CD1c-positive myeloid dendritic cell (primary cell): ENCODE results near the gene CHST11.

Experiments
- DNase-seq: peaks from one replicate; pipeline ENCODE4 v3.0.0-alpha.2; 2016; ENCODE audit errors: extremely low spot score

CHST11 gene

DNA sequence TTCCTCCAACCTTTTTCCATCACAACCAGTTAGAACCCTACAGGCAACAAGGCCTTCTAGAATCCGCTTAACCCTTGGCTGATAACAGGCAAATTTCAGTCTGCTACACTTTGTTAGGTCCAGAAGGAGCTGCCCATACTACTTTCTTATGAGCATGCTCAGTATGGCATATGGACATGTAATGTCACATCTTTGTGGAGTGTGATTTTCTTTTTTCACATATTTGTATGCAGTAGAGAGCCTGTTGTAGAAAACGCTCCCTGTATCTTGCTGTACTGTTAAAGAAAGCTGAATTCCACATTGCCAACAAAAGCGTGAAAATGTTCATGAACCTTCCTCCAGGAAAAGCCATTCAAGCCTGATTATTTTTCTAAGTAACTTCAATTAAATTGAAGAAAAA lies 304.9 kb downstream of the CHST11 start:
- no peak for DNase-seq

DNA sequence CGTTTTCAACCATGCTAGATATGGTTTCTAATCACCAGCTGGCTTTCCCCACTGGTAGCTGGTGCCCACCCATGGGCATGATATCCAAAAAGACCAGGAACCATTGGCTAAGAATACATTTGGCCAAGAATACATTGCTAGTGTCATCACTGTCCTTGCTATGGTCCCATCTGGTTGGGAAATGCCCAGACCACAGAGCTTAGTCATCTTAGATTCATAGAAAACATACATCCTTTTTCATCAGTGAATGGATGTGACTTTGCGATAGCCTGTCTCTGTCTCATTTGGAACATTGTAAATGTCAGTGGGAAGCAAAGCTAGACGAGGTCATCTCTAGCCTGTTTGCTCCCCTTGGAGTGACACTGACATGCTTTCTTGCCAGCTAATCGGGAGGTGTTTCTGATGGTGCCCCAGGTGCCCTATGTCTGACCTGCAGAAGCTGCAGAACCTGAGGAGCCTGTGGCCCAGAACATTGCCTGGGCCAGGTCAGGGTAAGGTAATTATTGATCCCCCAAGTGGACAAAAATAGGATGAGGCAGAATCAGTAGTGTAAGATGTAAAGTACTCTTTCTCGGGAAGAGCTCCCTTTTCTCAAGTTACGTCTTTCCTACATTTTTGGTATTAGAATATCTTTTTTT lies 306.5 kb downstream of the CHST11 start:
- peak; percentile 78 for DNase-seq

DNA sequence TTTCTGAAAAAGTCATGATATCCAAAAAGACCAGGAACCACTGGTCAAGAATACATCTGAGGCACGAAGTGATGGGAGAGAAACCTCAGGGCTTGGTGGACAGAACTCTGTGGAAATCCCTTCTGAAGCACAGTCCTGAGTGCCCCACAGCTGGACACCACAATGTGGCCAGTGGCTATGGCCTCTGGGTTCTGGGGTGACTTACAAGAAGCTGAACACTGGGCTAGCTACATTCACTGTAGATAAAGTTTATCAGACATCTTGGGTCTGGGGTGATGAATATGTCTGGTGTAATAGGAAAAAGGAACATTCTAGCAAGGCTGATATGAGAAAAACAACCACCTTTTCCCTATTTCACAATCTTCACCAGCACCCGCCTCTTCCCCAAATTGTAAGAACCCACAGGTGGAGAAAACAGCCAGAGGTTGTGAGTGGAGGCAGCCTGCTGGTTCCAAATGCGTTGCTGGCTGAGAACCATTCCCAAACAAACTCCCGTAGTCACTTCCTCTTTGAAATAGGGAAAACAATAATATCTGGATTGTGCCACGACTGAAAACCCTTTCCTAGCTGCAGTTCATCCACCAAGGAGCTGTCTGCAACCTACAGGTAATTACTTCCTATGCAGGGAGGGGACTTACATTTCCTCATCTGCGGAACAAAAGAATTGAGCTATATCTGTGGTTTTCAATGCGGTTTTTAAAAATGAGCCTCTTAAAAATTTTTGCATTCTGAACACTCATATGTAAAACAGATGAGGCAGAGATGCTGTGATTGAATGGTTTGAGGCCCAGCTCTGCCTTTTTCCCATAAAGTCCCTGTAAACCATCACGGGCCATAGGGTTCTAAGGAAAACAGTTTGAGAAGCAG lies 307.7 kb downstream of the CHST11 start:
- peak; percentile 28 for DNase-seq

DNA sequence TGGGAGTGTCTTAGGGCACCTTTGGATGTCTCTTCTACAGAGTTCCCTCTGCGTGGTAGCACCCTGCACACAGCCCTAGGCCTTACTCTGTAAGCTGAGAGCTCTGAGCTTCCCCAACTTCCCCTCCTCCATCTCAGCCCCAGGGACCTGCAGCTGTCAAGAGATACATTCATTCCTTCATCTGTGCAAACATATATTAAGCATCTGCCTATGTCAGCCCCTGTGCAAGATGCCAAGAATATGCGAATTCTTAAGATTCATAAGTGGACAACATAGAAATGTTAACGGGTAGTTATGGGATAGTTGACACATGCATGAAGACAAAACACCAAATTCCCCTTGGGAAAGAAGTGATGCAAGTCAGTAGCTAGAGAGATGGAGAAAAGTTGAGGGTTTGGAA lies 310.5 kb downstream of the CHST11 start:
- no peak for DNase-seq

GRCh38 chr12:104768033-104768432 lies 311.3 kb downstream of the CHST11 start:
- no peak for DNase-seq

DNA sequence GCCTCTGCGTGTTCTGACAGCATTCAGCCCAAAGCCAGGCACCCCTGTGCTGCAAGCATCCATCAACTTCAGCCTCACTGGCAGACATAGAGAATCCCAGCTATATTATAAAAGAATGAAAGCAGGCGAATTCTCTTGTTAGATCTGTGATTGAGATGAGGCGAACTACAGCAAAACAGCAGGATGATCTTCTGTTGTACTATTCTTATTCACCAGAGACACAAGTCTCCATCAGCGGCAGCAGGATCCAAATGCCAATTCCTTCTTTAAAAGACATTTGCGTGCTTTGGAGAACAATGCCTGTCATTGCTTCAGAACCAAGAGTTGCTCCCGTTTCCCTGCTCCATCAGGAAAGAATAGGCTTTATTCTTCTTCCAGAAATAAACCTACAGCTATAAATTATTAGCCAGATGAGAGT lies 312.4 kb downstream of the CHST11 start:
- no peak for DNase-seq

DNA sequence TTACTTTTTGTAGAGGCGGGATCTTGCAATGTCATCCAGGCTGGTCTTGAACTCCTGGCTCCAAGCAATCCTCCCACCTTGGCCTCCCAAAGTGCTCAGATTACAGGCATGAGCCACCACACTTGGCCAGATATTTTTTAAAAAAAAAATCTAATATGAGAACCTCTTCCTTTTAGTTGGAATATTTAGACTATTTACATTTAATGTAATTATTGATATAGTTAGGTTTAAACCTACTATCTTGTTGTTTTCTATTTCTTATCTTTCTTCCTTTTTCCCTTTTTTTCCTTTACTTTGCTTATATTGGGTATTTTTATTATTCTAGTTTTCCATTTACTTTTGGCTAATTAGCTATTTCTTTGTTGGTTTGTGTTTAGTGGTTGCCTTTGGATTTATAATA lies 315.6 kb downstream of the CHST11 start:
- DNase-seq: no peak

GRCh38 chr12:104775731-104776231 lies 319.0 kb downstream of the CHST11 start:
- no peak for DNase-seq

DNA sequence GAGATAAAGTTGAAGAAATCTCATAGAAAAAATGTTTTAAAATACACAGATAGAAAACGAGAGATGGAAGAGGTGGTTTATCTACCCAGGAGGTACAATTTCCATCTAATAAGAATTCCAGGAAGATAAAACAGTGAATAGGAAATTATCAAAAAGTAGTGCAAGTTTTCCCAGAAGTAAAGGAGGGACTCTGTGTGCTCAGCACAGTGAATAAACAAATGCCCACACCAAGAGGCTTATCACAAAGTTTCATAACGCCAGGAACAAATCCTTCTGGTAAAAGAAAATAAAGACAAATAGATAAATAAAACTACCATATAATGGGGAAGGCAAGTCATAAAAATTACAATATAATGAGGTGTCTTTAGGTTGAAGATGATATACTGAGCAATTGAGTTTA lies 322.4 kb downstream of the CHST11 start:
- no peak for DNase-seq

- no peak for DNase-seq
Measured at GRCh38 chr12:104782296-104782695, 325.5 kb downstream of the CHST11 start.

GRCh38 chr12:104784592-104784991 lies 327.8 kb downstream of the CHST11 start:
- no peak for DNase-seq

- DNase-seq: no peak
Measured at GRCh38 chr12:104785886-104786285, 329.1 kb downstream of the CHST11 start.

- DNase-seq: no peak
Measured at GRCh38 chr12:104786352-104786751, 329.6 kb downstream of the CHST11 start.

DNA sequence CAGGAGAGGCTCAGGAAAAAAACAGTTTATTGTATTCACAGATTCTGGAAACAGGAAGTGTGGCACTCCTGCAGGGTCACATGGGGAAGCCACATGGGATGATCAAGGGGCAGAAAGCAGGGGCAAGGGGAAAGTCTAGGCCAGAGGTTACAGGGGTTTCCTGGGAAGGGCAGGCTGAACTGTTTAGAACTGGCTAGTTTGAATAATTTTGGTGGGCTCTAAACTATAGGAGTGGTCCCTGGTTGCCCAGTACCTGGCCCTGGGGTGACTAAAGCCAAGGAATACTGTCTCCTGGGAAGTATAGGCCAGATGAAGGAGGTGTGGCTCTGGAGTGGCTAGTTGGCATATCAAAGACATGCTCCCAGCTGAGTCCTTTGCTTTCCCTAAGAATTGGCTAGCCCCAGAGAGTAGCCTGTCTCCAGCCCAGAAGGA lies 332.1 kb downstream of the CHST11 start:
- peak; percentile 45 for DNase-seq

GRCh38 chr12:104790296-104791125 lies 333.8 kb downstream of the CHST11 start:
- peak; percentile 38 for DNase-seq

DNA sequence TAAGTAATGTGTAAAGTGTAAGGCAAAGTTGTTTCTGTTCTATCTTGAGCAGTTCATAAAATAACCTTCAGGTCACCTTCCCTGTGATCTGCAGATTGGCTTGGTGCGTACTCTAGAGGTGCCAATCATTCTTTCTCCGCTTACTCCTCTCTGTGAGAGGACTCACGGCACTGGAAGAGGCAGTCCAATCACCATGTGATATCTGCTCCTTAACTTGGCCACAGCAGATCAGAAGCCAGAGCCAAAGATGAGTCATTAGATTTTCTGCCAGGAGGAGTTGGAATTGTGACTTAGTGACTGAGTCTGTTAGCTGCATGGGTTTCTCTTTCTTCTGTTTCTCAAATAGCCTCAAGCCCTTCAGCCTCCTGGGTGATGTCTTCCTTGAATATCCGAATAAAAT lies 335.8 kb downstream of the CHST11 start:
- DNase-seq: no peak

DNA sequence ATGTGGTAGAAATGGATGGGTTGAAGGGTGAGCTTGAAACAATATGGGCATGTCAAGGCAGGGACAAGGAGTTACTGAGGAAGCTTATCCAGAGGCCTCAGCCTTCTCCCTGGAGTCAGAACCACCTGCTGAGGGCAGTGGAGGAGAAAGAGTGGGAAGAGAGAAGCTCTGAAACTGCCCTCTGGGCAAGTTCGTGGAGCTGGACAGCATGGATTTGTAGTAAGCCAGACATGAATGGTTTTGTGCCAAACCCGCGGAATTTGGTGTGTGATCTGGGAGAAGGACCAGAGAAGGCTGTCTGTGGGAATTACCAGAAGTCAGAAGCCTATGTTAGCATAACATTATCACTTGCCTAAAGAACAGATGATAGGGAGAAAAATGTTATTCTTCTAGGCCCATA lies 336.5 kb downstream of the CHST11 start:
- DNase-seq: no peak

DNA sequence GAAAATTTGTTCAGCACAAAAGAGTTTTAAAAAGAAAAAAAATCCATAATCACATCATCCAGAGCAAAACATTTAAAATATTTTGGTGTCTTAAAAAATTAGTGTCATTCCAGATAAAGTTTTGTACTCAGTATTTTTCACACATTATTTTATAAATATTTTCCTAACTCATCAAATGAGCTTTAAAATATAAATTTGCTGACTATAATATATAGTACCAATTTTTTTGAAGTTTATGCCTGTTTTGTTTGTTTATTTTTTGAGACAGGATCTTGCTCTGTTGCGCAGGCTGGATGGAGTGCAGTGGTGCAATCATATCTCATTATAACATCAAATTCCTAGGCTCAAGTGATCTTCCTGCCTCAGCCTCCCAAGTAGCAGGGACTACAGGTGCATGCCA lies 337.2 kb downstream of the CHST11 start:
- DNase-seq: no peak

DNA sequence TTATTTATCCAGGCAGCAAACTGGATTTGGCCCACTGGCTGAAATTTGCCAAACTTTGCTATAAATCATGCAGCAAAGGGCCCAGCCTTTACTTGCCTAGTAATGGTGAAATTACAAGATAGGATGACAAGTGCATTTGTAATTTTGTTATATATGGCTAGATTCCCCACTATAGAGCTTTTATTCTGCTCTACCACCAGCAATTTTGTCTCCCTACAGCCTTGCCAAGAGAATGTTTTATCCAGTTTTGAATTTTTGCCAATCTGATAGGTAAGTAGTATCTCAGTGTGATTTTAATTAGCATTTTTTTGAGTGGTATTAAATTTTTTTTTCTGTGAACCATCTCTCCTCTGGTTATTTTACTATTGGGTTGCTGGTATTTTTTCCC lies 339.7 kb downstream of the CHST11 start:
- no peak for DNase-seq

- DNase-seq: no peak
Measured at GRCh38 chr12:104799458-104799857, 342.7 kb downstream of the CHST11 start.

DNA sequence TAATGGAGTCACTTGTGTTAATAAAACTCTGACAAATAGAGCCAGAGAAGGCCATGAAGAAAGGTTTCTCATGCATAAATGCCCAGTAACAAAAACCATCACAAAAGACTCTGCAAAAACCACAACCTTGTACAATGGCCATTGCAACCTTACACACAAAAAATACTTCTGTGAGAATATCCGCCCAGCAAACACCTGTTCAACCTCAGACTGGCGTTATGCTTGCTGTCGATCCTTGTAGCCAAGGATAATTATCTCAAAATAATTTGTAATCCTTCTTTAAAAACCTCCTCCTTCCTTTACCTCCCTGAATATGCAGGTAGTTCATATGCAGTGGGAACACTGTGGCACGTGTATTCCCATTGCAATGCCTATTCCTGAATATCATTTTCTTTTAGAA lies 344.3 kb downstream of the CHST11 start:
- DNase-seq: no peak

DNA sequence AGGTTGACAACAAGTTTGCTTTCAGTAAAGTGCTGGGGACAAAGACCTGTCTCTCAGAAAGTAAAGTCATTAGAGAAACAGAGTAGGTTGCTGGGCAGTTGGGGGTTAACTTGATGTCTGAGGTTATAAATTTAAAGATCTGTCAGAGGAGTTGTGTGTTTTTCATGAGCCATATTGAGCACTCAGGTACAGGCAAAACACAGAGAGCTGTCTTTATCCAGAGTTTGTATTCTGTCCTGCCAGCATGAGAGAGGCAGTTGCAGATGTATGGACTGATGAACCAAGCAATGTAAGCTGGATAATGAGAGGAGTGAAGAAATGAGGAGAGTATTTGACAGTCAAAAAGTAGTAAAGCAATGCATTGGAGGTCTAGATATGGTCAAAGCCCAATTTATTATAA lies 344.7 kb downstream of the CHST11 start:
- DNase-seq: no peak
